Measurements from ENCODE around the gene CCNI.
"Not testable (repeated sequence)": the region's sequence is repeated elsewhere in the genome, so short reads cannot be mapped to it uniquely, and the experiment has no call there.

The CCNI gene, protein sequence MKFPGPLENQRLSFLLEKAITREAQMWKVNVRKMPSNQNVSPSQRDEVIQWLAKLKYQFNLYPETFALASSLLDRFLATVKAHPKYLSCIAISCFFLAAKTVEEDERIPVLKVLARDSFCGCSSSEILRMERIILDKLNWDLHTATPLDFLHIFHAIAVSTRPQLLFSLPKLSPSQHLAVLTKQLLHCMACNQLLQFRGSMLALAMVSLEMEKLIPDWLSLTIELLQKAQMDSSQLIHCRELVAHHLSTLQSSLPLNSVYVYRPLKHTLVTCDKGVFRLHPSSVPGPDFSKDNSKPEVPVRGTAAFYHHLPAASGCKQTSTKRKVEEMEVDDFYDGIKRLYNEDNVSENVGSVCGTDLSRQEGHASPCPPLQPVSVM

DNA sequence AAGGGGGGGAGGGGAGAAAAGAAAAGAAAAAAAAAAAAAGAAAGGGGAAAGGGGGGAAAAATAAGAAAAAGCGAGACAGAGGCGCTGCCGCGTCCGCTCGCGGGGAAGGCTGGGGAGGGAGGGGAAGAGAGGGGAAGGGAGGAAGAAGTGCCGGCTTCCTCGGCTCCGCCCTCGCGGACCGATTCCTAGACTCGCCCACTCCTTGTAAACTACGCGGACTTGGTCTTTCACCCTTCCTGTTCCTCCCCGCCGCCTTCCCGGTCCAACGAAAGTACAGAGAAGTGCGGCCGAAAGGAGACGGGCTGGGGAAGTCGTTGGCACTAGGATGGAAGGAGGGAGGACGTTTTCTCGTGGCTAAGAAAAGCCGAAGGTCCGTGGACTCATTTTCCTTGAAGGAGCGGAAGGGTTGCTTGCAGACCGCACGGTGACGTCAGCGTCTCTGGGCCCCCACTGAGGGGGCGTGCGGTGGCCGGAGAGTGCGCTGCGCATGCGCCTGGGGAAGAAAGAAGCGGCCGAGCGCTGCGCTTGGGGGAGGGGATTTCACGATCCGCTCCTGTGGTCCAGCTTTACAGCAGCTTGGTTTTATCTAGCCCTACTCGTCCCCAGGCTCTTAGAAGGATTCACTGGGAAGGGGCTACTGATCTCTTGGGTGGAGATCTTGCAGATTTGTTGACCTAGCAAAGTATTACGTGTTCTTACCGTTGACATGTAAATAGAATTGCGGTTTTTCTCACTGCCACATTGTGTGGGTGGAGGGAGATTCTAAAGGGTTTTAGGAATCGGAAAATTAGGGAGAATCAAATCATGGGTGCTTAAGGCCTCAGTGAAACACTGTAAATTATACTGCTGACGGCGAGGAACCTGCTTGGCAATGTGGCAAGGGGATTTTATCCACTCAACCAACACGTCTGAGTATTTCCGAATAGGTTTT is at the start of gene CCNI:
TSS of gene CCNI (minus strand) at position 121 of the 931 bp plus-strand sequence. CDS start 9,627 bp downstream, outside the sequence.
- peak; percentile 99 for DNase-seq

DNA sequence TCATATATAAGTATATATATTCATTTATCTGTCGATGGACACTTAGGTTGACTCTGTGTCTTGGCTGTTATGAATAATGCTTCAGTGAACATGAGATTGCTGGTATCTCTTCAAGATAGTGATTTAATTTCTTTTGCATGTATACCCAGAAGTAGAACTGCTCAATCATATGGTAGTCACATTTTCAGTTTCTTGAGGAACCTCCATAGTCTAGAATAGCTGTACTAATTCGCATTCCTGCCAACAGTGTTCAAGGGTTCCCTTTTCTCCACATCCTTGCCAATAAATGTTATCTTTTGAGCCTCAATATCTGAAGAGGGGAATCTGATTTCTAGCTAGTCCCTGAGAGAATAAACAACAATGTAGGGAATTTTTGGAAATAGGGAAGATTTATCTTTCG is 48.8 kb upstream of the CCNI start:
- no peak for DNase-seq

DNA sequence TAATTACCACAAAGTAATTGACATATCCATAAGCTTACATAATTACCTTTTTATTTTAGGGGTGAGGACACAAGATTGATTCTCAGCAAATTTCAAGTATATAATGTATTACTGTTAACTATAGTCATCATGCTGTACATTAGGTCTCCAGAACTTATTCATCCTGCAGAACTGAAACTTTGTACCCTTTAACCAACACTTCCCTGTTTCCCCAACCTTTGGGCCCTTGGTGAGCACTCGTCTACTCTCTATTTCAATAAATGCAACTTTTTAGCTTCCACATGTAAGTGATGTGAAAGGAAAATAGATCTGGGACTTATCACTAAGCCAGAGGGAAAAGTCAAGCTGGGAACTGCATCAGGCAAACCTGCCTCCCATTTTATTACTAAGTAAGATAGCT is 47.6 kb upstream of the CCNI start:
- DNase-seq = no peak

DNA sequence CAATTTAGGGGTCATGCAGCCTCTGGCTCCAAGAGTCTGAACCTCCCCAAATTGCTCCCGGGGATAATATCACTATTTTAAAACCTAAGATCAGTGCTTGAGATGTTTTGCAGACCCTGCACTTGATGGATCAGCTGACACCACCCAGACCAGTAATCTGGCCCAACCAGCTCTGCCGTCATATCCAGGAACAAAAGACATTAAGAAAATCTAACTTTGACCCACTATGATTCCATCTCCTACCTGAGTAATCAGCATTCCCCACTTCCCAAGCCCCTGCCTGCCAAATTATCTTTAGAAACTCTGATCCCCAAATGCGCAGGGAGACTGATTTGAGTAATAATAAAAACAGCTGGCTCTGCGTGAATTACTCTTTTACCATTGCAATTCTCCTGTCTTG is 46.9 kb upstream of the CCNI start:
- DNase-seq = no peak

DNA sequence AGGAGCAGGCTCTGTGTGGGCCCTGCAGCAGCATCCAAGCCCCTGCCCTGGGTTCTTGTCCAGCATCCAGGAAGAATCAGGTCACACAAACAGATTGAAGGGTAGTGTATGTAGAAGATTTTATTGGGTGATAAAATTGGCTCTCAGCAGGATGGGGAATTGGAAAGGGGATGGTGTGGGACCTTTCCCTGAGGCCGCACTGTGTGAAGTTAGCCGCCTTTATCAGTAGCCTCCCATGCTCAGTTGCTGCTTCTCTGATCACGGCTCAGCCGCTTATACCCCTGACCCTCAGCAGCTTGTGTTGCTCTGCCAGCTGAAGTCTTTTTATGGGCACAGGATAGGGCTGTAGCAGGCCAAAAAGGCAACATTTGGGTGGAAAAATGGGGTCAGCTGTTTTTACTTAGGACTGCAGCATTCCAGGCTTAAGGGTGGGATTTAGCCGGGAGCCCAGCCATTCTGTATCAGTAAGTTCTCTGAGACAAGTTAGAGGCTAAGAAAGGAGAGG is 46.0 kb upstream of the CCNI start:
- DNase-seq = no peak

DNA sequence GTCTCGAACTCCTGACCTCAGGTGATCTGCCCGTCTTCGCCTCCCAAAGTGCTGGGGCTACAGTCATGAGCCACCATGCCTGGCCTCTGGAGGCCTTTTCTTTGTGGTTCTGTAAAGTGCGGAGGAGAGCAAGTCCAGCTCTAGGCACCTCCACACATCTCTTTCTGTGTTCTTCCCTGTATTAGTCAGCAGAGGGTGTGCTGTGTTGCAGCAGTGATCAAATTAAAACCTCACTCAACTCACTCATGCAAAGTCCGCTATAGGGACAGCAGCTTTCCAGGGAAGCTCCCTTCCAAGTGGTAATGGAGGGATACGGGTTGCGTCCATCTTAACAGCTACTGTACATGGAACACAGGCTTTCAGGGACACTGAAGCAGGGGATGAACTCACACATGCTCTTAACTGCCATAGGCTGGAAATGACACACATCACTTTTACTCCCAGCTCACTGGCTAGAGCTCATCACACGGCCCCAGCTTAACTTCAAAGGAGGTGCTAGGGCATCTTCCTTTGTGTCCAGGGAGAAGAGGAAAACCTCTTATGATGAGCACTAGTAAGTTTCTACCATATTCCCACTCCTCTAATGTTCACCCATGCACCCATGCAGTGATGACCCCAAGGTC is 45.2 kb upstream of the CCNI start:
- DNase-seq = no peak

DNA sequence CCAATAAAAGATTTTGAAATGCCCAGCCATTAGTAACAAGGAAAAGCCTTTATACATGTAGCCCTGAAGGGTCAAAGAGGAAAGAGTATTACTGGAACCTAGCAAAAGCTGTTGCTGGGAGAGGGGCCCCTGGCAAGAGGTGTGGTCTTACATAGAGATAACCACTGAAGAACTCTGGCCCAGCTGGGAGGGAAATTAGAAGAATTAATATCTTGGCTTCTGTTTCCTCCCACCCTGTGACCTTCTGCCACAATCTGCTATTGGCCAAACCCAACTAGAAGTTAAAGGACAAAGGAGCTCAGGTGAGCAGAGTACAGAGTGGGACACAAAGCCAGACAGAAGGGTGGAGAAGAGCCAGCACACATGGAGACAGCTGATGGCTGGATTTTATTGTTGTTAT is 41.9 kb upstream of the CCNI start:
- no peak for DNase-seq

DNA sequence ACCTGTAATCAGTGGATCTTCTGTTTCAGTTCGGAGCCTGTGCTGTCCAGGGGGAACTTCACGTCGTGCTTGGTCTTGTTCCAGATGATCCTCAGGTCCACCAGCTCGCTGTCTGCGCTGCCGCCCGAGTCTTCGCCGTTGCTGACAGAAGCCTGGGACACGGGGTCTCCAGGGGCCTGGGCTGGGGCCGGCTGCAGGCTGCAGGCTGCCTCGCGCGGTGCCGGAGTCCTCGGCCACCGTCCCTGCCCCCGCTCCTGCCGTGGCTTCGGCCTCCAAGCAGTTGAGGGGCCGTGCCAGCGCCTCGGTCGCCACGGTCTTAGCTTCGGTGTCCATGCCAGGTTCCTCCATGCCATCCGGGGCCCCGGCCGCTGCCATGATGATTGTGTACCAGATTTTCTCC is 37.3 kb upstream of the CCNI start:
- no peak for DNase-seq

DNA sequence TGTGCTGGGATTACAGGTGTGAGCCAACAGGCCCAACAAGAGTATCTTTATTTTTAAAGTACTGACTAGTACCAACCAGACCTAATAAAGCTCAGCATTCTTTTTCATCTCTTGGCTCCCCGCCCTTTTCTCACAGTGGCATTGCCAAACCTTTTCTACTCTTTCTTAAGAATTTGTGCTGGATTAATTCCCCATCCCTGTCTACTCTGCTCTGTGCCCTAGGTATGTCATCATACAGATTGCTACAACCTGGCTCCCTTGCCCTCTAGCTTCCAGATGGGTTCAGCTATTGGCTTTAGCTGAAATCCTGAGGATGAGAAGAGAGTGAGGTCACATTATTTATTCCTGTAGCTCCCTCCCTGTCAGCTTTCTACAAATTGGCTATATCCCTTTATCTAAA is 34.9 kb upstream of the CCNI start:
- no peak for DNase-seq

DNA sequence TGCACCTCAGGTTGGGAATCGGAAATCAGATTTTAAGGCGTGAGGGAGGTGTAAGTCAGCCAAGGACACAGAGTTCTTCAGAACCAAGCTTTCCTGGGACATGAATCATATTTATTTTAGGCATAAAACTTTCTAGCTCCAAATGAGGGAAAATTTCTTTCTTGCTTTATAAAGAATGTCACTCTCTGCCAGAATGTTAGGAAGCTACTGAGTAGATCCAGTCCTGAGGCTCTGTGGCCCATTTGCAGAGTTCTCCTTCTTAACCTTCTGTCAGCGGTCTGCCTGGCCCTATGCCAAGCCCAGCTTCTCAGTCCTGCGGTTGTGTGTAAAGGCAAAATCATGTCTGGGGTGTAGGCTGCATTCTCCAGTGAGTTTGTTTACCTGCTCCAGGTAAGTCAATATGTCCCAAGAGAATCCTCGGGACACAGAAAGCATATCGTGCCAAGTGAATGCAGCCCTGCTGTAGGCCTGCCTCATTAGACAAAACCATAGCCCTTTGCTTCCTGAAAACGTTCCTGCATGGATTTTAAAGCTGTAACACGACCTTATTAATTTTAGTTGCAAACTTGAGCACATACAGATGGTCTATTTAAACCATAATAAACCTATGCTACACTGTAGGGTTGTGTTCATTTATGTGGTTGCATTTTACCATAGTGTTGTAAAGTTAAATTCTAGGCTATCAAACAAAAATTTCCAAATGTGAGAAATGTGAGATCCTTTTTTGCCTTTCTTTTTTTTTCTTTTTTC is 29.2 kb upstream of the CCNI start:
- DNase-seq = peak; percentile 66

DNA sequence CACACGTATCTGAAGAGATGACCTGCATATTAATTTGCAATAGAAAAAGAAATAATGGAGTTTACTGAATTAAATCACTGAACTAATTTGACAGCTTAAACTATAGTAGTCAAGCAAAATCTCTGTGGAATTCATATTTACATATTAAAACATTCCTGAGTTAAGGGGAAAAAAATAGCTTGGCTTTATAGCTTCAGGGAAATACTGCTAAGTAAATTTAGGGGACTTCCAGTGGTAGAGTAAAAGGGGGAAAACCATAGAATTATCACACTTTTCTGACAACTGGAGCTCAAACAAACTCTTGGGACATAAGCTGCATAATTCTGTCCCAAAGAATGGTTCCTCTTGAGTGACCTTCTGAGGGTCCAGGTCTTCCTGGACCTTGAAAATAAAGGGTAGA is 28.6 kb upstream of the CCNI start:
- DNase-seq = no peak

DNA sequence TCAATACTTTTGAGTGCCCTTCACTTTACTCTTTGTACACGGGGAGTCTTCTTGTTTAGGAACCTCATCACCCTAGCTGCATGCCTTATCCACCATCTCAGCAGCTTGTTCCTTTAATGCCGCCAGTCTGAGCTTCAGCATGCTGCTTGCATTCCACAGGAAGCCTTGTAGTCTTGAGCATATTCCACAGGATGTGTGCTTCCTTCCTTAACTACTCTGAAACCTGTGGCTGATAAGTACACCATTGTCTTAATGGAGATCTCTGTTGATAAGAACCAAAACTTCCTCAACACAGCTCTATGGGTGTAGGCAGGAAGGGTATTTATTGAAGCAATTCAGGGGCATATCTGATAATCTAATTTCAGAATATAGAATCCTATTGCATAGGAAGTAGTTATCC is 24.4 kb upstream of the CCNI start:
- DNase-seq = no peak

DNA sequence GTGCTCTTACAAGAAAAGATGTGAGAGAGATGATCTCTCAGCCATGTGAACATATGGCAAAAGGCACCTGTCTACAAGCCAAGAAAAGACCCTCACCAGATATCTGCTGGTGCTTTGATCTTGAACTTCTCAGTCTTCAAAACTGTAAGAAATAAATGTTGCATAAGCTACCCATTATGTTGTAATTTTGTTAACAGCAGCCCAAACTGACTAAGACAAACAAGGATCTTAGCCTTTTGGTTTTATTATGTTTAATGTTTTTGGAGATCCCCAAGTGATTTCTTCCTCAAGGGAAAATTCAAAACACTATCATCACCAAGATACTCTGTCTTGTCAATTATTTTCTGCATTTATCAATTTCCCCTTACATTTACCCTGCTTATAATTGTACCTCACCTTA is 21.8 kb upstream of the CCNI start:
- no peak for DNase-seq

DNA sequence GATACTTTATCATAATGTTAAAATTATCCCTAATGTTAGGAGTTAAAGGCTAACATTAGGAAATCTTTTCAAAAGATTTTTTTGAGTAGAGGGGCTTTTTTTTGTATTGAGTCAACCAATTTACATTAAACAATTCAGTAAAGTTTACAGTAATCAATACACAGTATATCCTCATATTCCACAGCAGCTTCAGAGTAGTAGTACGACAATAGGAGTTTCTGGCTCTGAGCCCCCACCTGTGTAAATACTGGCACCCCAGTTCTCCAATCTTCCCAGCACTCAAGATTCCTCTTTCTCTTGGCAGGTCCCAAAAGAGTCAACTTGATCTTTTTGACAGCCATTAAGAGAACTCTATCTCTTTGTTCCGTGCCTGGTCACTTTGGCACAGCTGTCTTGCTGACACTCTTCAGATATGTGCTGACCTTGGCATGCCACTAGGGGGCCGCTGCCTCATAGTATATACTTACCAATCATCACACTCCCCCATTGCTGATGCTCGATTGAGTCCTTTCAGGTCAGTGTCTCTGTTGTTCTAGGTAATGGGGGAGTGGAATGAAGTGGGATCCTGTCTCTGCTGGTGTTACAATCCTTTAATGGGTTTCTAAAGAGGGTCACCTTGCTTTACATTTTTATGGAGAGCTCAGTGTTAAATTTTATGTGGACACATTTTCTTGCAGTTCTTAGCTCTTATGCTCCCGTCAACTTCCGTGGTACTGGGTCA is 19.5 kb upstream of the CCNI start:
- DNase-seq = peak; percentile 69

DNA sequence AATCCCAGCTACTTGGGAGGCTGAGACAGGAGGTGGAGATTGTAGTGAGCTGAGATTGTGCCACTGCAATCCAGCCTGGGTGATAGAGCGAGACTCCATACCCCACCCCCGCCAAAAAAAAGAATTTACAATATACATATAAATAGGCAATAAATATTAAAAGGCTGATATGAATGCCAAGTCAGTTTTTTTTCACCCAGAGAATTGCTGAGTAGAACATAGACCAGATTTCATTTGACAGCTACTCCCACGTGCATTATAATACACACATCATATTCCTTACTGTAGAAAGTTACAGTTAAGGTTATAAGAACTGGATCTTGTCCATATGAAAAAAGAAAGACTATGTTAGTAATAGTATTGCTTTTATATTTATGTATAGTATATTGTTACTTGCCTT is 18.7 kb upstream of the CCNI start:
- DNase-seq = no peak

DNA sequence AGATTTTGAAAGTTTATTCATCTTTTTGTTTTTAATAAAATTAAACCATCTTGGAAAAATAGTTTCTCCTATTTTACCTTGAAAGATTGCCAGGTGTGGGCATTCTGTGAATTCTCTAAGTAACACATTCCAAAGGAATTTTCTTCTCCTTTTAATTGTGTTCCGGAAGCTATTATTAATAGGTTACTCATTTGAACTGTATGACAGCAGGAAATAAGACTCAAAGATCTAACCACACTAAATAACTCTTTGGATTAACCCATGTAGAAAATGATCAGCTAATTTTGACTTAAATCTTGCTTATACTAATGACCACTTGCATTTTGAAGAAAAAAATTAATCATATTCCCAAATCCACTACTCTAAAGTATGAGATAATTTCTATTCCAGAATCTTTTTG is 17.6 kb upstream of the CCNI start:
- DNase-seq = no peak

DNA sequence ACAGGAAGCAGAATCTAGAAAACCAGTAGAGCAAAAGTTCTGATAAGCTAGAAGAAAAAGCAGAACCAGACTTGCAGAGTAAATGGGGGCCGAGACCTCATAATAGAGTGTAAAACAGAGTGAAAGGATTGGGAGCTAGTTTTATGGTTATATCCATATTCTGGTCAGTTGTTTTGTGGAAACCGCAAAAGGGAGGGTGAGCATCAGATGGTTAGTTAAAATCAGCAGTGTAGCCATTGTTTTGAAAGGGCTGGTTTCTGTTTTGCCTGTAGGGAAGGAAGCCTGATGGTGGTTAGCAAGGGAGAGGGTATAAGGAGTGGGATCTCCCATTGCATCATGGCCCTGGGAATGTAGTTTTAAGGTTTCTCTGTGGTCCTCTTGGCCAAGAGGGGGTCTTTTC is 17.2 kb upstream of the CCNI start:
- DNase-seq = no peak

DNA sequence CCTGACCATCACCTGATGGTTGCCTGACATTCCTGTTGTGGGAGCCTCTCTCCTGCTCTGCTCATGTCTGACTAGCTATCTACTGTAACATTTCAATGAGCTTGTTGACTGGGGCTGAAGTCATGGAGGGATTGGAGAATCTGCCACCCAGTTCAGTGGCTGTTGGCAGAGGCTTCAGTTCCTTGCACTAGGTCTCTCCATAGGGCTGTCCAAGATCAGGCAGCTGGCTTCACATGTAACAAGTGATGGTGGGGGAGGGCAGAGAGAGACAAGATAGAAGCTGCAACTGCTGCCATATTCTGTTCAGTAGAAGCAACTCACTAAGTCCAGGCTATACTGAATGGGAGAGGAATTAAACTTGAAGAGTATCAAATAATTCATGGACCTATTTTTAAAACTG is 14.1 kb upstream of the CCNI start:
- no peak for DNase-seq

DNA sequence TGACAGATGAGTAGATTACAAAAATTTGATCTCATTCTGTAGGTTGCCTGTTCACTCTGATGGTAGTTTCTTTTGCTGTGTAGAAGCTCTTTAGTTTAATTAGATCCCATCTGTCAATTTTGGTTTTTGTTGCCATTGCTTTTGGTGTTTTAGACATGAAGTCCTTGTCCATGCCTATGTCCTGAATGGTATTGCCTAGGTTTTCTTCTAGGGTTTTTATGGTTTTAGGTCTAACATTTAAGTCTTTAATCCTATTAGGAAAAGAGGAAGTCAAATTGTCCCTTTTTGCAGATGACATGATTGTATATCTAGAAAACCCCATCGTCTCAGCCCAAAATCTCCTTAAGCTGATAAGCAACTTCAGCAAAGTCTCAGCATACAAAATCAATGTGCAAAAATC is 11.2 kb upstream of the CCNI start:
- DNase-seq = not testable (repeated sequence)

DNA sequence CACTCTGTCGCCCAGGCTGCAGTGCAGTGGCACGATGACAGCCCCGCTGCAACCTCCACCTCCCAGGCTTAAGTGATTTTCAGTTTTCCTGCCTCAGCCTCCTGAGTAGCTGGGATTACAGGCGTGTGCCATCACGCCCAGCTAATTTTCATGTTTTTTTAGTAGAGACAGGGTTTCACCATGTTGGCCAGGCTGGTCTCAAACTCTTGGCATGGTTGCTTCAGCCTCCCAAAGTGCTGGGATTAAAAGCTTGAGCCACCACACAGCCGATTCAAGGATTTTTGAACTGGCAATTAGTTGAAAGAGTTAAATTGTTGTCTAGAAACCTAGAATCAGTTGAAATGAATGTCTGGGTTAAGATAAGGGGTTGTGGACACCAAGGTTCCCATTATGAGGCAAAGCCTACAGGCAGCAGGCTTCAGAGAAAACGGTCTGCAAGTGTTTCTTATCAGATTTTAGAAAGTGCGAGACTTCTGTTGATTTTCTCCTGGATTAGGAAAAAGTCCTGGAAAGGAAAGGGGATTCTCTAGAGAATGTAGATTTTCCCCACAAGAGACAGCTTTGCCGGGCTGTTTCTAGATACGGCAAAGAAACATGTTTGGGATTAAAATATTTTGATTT is 8.3 kb upstream of the CCNI start:
- no peak for DNase-seq

DNA sequence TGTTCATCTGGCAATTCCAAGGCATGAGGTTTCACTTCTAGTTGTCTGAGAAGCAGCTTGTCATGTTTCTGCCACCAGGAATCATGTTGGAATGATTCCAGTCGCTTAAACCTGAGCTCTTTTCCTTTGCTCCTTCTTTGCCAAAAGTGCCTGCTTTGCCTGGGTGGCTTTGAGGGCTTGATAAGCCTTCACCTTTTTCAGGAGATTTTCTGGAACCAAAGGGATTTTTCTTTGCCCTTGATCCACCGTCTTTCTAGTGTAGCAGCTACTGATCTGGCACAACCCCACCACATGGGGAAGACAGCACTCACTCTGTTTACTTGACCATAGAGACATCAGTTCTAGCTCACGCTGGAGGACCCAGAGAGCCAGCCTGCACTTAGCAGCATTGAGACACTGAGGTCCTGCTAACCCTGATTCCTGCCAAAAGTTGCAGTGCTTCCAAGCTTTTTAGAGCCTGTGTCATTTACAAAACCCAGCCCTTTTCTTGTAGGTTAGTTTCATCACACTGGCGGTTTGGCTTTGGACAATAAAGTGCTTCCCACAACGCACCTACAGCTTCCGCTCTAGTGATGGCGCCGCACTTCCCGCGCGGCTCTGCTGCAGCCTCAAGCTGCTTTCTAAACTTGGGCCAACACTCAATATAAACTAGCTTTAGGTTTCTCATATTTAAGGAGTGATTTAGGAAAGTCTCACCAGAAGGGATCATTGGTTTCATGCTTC is 7.3 kb upstream of the CCNI start:
- no peak for DNase-seq
